NCI-H748 treated with DMSO at 0.1 percent for 48 hours (cell line): Measurements from ENCODE around the gene PDE4B.

ENCODE experiments used
- DNase-seq: peaks from one replicate; lab custom pipeline; 2025; lab: John Stamatoyannopoulos, UW

PDE4B gene

DNA sequence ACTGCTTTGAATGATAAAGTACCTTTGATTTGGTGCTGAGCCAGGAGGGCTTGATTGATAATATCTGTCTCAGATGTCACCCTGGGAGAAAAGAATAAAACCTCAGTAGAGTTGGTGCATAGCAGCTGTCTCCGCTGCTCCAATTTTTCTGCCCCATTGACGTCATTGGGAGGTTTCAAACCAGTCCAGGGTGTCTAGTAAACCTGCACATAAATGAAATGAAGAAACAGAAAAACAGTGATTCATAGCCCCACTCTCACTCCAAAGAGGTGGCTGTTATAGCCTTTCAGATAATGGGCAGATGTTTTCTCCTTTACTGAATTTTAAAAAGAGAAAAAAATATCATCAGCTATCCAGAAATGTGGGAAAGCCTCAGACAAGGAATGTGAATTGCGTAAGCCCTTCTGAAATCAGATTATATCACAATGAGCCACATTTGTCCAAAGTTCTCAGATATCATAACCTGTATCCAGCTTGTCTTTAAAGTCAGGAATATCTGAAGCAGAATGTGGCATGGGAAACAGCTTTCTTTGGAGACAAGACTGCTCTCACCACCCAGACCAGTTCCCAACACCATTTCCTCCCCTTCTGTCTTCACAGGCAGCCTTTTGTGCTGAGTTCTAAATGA is 390.0 kb downstream of the PDE4B start:
- DNase-seq, result no peak

DNA sequence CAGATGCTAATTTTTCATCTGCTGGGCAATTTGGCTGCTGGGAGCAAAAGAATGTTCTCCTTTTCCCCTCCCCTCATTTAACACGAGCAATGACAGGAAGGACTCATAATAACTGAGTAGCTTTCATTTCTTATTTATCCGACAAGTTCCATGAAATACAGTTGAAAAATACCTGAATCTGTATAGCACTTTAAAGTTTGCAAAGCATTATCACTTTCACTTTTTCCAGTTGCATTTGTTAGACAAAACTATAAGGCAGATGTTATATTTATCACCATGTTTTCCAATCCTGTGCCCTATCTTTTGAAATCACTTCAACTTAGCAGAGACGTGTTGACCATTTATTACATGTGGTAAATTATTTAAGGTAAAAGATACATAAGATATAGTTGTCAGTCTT is 390.7 kb downstream of the PDE4B start:
- DNase-seq, result no peak

DNA sequence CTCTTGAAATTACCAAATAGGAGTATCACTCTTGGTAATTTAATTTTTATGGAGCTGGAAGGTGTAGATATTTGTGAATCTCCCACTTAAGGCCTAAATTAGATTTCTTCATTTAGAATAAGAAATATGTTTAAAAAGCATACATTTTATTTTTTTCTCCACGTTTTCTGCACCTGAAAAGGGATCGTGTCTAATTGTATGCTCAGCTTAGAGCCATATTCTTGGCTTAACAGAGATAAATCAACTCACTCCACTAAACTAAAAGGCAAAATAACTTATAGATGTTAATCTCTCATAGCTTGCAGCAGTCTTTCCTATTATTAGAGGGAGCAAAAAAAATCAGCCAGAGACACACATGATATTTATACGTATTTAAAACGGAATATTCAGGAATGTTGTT is 404.4 kb downstream of the PDE4B start:
- DNase-seq, result no peak

DNA sequence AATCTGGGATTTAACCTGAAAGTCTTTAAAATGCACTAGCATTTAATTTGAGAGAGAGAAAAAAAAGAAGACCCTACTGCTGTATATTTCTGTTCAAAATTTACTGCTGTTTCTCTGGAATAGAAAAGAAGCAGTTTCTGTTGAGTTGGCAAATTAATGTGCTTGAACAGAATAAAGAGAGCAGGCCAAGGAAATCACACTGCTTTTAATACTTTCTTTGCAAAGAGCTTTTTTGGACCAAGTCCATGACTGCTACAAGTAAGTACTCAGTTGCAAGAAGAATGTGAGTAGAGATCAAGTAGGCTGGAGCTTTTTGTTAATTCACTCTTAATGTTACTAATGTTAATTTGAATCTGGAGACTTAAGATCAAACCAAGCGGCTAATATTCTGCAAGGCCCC is 405.1 kb downstream of the PDE4B start:
- no peak for DNase-seq

DNA sequence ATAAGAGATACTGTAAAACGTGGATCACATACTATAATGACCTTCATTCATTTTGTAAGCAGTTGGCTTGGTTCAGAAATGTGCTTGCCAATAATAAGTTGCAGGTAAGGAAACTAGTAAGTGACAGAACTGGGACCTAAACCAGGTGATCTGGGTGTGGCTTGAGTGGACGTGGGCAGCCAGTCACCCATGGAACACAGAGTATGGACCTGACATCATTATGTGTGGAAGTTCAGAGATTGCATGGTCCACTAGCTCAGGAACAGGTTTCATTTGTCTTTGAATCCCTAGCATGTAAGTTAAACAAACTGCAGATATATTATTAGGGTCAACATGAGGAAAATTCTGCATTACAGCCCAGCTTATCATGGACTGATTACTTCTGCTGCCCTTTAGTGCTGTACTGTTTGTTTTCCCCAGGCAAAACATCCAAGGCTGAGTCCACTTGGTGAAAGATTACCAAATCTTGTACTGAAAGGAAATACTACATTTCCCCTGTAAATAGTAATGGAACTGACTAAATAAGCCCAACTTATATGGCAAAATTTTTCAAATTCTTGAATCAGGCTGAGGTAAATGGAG is 414.0 kb downstream of the PDE4B start:
- DNase-seq, result no peak

DNA sequence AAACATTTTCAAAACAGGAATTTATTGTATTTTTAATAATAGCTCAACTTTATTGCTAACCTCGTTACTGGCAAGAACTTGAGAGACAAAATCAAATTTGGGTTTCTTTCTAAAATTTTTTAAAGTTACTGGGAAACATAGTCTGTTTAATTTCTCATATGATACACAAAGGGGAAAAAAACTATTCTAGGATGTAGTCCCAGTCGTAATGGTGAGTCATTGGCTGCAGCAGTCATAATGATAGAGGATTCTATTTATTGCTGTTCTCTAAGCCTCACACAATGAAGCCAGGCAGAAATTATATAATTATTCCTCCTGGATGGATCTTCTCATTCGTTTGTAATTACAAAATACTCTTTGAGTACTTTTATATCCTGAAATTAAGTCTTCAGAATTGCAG is 414.8 kb downstream of the PDE4B start:
- DNase-seq, result no peak

DNA sequence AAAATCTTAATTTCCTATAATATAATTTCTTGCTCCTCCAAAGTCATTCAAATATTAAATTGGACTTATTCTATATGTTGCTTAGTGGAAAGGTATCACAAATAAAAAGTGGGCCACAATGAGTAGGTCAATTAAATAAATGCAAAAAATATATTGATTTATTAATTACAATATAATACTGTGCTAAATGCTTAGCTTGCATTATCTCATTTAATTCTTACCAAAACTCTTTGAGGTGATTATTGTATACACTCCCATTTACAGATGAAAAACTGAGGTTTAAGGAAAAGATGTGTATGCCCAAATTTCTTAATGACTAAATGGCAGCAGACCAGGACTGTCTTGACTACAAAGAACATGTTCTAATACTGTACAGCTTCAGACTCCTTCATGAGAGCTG is 415.9 kb downstream of the PDE4B start:
- DNase-seq, result no peak

DNA sequence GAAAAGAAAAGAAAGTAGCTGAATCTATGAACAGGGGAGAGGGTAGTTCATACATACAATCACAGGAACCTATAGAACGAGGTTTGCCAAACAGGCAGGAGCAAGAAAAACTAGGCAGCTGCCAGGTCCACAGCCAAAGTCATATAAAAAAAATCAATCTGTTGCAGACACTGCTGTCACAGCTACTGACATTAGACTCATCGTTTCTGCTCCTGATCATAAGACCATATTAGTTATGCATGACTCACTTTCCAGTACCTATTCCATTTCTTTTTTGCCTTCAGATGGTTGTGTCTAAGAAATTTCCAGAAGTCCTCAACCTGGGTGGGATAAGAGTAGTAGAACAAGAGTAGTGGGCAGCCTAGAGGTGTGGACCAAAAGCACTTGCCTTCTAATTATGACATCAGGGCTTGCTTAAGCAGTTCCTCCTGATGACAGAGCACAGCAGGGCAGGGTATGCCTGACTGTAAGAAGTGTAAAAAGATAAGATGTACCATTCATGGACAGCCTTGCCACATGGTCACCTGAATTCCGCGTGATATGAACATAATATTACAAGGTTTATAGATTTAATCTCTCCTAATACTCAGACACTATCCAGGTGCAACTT is 418.0 kb downstream of the PDE4B start:
- no peak for DNase-seq

DNA sequence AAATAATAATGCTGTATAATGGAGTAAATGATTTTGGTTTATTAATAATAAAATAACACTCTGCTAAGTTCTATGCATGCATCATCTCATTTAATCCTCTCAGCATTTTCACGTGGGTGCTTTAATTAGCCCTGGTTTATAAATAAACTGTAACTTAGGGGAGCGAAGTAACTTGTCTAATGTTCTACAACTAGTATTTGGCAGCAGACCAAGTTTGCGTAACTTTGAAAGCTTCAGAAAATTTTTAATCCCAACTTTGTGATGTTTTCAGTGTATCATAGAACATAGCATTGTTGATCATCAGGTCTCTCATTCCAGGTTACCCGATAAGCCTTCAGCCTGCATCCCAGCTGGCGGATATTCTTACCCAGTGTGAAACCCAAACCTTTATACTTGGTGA is 418.8 kb downstream of the PDE4B start:
- no peak for DNase-seq

DNA sequence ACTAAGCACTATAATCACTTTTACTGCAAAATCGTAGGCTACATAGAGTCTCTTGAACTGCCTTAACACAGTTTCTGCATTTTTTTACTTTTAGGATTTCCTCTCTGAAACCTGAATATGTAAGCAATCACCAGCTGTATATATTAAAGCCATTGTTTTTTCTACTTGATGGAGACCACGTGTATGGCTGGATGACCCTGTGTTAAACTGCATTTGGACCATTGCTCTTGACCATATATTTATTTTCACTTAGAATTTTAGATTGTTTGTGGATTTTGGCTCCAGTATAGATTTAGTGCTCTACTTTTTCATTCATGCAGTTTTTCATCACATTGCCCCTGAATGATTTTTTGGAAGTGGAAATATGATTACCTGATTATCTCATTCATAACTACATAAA is 420.8 kb downstream of the PDE4B start:
- DNase-seq, result no peak

DNA sequence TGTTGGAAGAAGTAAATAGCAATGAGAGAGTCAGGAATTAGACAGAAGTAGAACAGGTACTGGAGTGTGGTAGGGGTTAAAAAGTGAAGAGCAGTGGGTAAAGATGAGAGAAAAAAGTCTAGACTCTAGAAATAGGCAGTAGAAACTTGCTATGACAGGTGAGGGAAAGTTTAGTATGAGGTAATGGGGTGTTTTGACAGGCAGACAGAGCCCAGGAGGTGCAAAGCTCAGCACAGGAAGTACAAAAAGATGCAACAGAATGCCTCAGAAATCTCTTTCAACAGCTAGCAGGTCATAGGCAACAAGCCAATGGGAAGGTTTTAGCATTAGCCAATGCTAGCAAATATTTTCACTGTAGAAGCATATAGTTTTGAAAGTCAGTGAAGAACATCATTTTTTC is 422.2 kb downstream of the PDE4B start:
- no peak for DNase-seq

DNA sequence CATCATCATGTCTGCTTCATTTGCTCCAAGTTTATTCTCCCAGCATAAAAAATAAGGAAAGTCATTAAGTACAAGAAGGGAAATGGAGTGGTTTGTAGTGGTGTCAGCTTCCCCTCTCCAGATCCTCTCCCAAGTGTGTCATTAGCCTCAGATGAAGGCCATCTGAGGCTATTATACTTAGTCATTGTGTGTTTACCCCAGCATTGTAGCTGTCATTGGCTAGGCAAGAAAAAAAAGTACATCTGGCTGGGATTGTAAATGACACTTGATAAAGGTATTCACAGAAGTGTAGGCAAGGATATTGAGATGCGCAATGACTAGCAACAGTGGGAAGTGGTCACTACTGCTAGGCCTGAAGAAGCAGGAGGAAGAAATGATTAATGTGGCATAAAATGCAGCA is 424.3 kb downstream of the PDE4B start:
- no peak for DNase-seq

DNA sequence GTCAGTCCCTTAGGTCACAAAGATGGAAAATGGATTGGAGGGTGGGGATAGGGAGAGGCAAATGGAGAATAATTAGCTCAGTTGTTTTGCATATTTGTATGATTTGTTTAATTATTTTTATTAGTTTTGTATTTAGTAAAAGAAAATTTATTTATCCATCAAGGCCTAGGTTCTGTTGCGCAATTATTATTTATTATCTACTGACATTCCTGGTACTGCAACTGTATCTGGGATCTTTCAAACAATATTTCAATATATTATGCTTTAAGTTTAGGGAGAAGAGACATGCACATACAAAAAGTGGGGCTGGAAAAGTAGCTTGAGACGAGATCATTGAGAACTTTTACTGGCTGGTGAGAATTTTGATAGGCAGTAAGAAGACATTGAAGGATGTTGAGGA is 424.9 kb downstream of the PDE4B start:
- DNase-seq, result no peak

DNA sequence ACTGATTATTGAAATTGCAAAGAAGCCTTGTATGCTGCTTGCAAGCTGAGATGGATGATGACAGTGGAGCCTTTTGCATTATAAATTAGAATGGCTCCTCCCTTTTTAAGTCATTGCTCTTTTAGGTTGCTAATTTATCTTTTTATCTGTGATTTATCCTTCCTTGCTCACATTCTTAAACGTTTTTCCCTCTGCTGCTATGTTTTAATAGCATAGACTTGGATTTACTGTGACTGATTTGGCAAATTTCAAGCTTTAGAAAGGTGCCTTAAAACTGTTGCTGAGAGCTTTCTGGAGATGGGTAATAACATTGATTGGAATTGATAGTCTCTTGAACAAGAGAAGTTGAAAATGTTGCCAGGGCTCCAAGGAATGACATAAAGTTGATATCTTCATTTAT is 427.8 kb downstream of the PDE4B start:
- no peak for DNase-seq

DNA sequence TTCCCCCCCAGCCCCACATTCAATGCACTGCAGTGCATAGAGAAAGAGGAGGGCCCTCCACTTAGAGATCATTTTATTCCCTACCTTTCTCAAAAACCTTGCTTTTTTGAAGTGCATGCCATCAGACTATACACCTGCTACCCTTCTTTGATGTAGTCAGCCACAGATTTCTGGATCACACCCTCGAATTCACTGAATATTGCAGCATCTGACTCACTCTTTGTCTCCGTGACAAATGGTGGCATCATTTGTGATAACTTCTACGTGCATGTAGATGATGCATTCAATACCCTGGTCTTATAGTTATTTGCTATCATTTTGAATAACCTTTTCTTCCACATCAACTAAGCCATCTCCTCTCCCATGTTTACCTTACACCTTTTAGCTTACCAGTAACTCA is 431.0 kb downstream of the PDE4B start:
- no peak for DNase-seq

DNA sequence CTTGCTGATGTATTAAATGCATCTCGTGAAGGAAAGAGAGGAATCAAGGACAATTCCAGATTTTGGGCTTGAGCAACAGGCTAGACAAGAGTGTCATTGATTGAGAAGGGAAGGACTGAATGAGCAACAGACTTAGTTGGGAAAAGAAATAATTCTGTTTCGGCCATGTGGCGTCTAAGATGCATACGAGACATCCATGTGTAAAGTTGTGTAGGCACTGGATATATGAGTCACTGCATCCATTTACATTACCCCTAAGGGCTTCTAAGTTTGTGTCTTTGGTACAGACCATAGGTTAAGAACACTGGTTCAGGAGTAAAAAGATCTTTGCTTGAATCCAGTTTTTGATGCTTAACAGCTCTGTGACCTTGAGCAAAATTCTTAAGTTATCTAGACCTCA is 434.3 kb downstream of the PDE4B start:
- DNase-seq, result no peak

DNA sequence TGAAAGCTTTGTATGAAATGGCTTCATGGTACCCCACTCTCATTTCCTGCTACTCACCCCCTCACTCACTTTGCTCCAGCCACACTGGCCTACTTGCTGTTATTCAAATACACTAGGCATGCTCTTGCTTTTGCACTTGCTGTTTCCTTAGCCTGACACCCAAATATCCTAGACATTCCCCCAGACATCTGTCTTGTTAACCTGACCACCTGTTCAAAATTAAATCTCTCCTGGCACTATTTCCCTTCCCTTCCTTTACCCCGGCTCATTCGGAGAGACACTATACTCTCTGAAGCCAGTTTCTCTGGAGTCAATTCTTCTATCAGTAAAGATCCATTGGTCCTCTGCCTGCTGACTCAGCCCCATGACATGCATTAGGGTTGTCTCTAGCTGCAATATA is 435.3 kb downstream of the PDE4B start:
- DNase-seq, result no peak

DNA sequence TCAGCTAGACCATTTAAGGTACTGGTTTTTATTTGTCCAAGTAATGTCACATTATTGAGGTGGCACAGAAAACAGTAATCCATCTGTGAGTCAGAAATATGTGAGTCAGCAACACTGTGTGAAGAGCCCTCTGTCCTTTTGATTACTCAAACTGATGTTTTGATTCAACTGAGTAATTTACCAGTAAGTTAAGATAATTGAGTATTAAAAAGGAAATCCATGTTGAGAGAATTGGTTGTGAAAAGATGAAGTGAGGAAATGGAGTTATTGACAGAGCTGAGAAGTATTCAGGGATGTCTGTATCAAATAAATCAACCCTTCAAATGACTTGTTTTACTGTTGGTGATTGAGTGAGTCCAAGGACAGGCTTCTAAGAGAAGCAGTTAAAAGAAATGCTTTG is 438.5 kb downstream of the PDE4B start:
- DNase-seq, result no peak

DNA sequence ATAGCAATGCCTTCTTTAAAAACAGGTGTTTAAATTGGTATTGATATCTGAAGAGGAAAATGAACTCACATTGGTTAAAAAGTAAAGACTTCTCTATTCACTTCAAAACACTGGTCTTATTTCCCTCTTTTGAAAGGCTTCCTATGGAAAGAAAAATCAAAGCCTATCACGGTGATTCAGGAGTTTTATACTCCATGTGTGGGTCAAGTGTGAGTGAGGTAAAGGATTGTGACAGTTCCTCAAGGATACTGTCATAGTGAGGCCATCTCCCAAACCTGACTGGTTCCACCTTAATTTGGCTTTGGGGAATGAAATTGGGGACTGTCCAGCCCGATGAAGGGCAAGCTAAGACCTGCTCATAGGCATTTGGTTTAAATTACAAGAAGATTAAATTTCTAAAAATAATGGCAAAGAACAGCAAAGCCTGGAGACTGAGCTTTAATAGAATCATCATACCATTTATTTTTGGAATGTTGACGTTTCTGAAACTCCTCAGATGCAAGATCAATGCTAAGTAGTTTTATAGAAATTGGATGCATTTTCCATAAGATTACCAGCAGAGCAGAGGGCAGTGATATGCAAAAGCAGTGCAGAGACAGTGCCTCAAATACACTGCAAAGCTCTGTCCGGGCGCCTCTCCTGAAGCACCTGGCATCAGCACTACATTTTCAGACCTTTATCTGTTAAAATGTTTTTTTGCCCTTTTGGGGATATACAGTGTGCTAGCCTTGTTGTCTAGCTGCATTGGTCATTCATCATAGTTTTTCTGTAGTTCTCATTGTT is 439.2 kb downstream of the PDE4B start:
- DNase-seq, result no peak

DNA sequence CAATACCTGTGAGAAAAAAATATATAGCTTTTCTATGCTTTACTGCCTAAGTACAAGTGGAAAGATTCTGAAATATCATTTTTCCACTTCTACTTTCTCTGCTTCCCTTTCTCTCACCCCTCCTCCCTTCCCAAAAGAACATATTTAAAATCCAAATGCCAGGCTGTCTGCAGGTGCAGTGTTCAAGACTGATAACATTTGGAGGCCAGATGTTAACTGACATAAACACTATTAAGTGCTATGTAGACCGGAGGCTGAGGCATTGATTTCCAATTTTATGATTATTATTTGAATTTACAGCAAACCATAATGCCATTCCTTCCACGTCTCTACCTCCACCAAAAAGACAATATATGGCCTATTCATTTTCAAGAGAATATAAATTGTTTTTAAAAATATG is 444.3 kb downstream of the PDE4B start:
- no peak for DNase-seq

DNA sequence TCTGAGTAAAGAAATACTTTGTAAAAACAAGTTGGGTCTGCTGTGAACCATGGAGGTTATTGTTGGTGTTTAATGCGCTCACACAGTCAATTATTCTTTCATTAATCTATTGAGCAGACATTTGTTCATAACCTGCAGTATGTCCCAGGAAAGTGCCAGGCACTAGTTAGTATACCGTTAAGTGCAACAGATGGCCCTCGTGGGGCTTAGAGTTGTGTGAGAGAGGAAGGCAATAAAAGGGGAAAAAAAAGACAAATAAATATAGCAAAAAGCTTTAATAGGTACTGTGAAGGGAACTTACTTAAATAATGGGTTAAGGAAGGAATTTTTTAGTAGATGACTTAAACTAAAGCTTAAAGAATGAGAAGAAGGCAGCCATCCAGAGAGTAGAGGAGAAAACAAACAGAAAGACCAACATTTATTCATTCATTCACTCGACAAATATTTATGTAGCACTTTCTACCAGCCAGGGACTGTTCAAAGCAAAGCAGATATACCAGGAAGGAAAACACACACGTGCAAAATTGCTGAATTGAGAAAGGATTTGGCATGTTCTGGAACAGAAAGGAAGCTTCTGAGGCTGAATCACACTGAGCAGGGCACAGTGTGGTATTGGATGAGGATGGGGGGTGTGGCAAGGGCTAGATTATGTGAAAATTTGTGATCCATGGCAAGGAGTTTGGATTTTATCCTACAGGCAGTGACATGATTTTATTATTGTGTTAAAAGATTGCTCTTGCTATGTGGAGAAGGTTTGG is 445.2 kb downstream of the PDE4B start:
- no peak for DNase-seq

DNA sequence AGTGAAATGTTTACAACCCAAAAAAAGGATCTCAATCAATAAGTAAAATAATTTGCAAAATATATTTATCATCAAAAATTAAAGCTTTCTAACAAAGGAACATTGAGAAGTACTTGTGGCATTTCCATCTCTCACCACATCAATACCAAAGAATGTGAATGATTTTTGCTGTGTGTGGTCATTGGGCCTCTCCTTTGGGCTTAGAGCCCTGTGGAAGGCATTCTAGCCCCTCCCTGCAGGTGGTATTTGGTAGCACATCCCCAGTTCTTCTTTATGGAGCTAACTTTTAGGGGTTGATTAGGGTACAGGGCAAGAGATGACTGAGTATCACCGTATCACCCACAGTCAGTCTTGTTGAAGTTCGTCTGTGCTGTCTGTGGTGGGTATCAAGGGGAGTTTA is 447.1 kb downstream of the PDE4B start:
- DNase-seq, result no peak
